Measurements from ENCODE around the gene DEPDC4.

The DEPDC4 gene

GRCh38 chr12:100219328-100220109 lies 47.4 kb downstream of the DEPDC4 start:
- no peak overlapping the region for H3K27ac ChIP-seq
- H3K4me3 ChIP-seq: no peak overlapping the region

GRCh38 chr12:100216337-100216736 lies 50.5 kb downstream of the DEPDC4 start:
- Histone ChIP-seq H3K27ac (no peak overlapping the region), H3K4me3 (no peak overlapping the region)

- no peak overlapping the region for H3K4me3 ChIP-seq
- peak overlapping the region in 4 of 21 experiments; percentile 5 to 56 (median 30) for H3K27ac ChIP-seq
Observed at GRCh38 chr12:100215209-100215608, 51.7 kb downstream of the DEPDC4 start.

GRCh38 chr12:100214518-100214917 lies 52.4 kb downstream of the DEPDC4 start:
- no peak overlapping the region for H3K4me3 ChIP-seq
- H3K27ac ChIP-seq: peak overlapping the region in 4 of 21 experiments; percentile 5 to 56 (median 30)

- H3K27ac ChIP-seq: no peak overlapping the region
- H3K4me3 ChIP-seq: no peak overlapping the region
Observed at GRCh38 chr12:100213016-100213891, 53.6 kb downstream of the DEPDC4 start.

- no peak overlapping the region for H3K4me3 ChIP-seq
- no peak overlapping the region for H3K27ac ChIP-seq
Observed at GRCh38 chr12:100211698-100212097, 55.2 kb downstream of the DEPDC4 start.

- H3K4me3 ChIP-seq: no peak overlapping the region
- H3K27ac ChIP-seq: no peak overlapping the region
Observed at GRCh38 chr12:100208834-100209233, 58.0 kb downstream of the DEPDC4 start.

- Histone ChIP-seq H3K27ac (no peak overlapping the region), H3K4me3 (no peak overlapping the region)
Observed at GRCh38 chr12:100207311-100207710, 59.6 kb downstream of the DEPDC4 start.

GRCh38 chr12:100201604-100202423 lies 65.1 kb downstream of the DEPDC4 start:
- Histone ChIP-seq H3K4me3 (peak overlapping the region; percentile 65 to 78 (median 70)), H3K27ac (peak overlapping the region in 7 of 21 experiments; percentile 63 to 90 (median 80))

GRCh38 chr12:100200463-100201181 lies 66.3 kb downstream of the DEPDC4 start, which contains the start of gene ACTR6:
Gene ACTR6, plus strand, starts transcription at chr12:100200815. Its CDS starts 37 bp downstream, at chr12:100200852.
- H3K27ac ChIP-seq: peak within 1 kb of the TSS in 20 of 21 experiments; percentile 52 to 90 (median 78)
- peak within 1 kb of the TSS; percentile 65 to 78 (median 70) for H3K4me3 ChIP-seq

- Histone ChIP-seq H3K4me3 (peak overlapping the region; percentile 65 to 78 (median 70)), H3K27ac (peak overlapping the region in 18 of 21 experiments; percentile 18 to 90 (median 59))
Observed at GRCh38 chr12:100199347-100200149, 67.3 kb downstream of the DEPDC4 start.

- Histone ChIP-seq H3K27ac (peak overlapping the region in 10 of 21 experiments; percentile 35 to 90 (median 62)), H3K4me3 (peak overlapping the region; percentile 65 to 78 (median 70))
Observed at GRCh38 chr12:100199023-100199346, 67.9 kb downstream of the DEPDC4 start.

- no peak overlapping the region for H3K27ac ChIP-seq
Observed at GRCh38 chr12:100197486-100197885, 69.4 kb downstream of the DEPDC4 start.

GRCh38 chr12:100193085-100193484 lies 73.8 kb downstream of the DEPDC4 start:
- H3K4me3 ChIP-seq: no peak overlapping the region
- no peak overlapping the region for H3K27ac ChIP-seq

More at GRCh38 chr12:100197486-100197885, 69.4 kb downstream of the DEPDC4 start:
- no peak overlapping the region for H3K4me3 ChIP-seq

Data from skin epidermis (tissue), 12 donors.